Measurements from ENCODE around the gene LRRC23. TPM values are rescaled to one million over a fixed set of nuclear protein-coding genes. Genes with fewer than 3 reads are reported as not detected.
A peak's percentile ranks its signal among the peaks of the same experiment; 100 is the strongest.

LRRC23 gene
- total and polyA plus RNA-seq, 8 donors = 5.3 to 20.4 (median 9.0) TPM; not detected in 1

DNA sequence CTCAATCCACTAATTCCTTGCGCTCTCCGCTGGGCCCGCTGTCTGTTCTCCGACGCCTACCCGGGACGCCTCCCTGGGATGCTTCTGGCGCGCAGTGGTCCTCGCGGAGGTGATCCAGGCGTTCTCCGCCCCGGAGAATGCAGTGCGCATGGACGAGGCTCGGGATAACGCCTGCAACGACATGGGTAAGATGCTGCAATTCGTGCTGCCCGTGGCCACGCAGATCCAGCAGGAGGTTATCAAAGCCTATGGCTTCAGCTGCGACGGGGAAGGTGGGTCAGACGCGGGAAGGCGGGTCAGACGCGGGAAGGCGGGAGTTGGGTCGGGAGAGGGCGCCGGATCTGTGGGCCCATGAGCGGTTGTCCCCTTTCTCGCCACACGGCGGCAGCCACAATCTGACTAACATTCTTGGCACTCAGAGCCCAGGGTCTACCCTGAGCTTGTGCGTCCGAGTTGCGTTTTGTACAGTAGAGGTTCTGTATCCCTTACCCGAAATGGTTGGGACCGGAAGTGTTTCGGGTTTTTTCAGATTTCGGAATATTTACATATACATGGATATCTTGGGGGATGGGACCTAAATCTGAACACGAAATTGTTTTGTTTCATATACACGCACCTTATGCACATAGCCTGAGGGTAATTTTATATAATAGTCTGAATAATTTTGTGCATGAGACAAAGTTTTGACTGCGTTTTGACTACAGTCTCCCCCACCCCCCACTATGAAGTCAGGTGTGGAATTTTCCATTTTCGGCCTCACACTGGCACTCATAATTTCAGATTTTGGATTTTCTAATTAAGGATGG, 40.0 kb downstream of the LRRC23 start:
- H3K27ac ChIP-seq = peak overlapping the region; percentile 91 to 99 (median 97)
- H3K4me1 ChIP-seq = peaks cover 27 to 82% (median 56%) of the 10 kb centered on the region in 4 donors
- peak overlapping the region; percentile 56 to 68 (median 62) for H3K4me3 ChIP-seq
- intact Hi-C loops (cut with DNase I; ENCODE audit: low total_unique reads) = loop anchor here (10.0 kb wide), 1 partner anchor 170 kb away; no protein-coding TSS in a partner anchor
- no peaks in the 10 kb centered on the region for H3K9me3 ChIP-seq
- 1 to 2% (median 2%) methylated on average over 32 to 48 of the region's 48 CpGs for WGBS, 5 donors
- peaks cover 13 to 34% (median 31%) of the 10 kb centered on the region in 4 donors for H3K36me3 ChIP-seq
- no peaks in the 10 kb centered on the region for H3K27me3 ChIP-seq
- peak; percentile 95 to 97 for DNase-seq
- TF ChIP-seq POLR2AphosphoS5 (IDR thresholded peaks at IDR 0.05) (peak; percentile 74 to 90 (median 85)), POLR2A (IDR thresholded peaks at IDR 0.05) (peak in 1 of 4 donors; percentile 52), EP300 (IDR thresholded peaks at IDR 0.05) (no peak), CTCF (IDR thresholded peaks at IDR 0.05) (peak in 6 of 7 experiments; percentile 80 to 96 (median 88))

- WGBS, 5 donors = 36 to 59% (median 48%) methylated on average over 10 to 11 of the region's 11 CpGs
- Histone ChIP-seq H3K36me3 (peaks cover 13 to 24% (median 22%) of the 10 kb centered on the region in 4 donors), H3K27ac (peak overlapping the region; percentile 90 to 99 (median 97)), H3K4me3 (peak overlapping the region; percentile 39 to 64 (median 52)), H3K27me3 (no peaks in the 10 kb centered on the region), H3K4me1 (peaks cover 27 to 82% (median 54%) of the 10 kb centered on the region in 4 donors), H3K9me3 (no peaks in the 10 kb centered on the region)
- TF ChIP-seq POLR2A (IDR thresholded peaks at IDR 0.05) (no peak), CTCF (IDR thresholded peaks at IDR 0.05) (no peak), EP300 (IDR thresholded peaks at IDR 0.05) (no peak), POLR2AphosphoS5 (IDR thresholded peaks at IDR 0.05) (no peak)
- no peak for DNase-seq
- intact Hi-C loops (cut with DNase I; ENCODE audit: low total_unique reads) = loop anchor here (10.0 kb wide), 1 partner anchor 169 kb away; no protein-coding TSS in a partner anchor
Measured at GRCh38 chr12:6945613-6946012, 41.0 kb downstream of the LRRC23 start.

DNA sequence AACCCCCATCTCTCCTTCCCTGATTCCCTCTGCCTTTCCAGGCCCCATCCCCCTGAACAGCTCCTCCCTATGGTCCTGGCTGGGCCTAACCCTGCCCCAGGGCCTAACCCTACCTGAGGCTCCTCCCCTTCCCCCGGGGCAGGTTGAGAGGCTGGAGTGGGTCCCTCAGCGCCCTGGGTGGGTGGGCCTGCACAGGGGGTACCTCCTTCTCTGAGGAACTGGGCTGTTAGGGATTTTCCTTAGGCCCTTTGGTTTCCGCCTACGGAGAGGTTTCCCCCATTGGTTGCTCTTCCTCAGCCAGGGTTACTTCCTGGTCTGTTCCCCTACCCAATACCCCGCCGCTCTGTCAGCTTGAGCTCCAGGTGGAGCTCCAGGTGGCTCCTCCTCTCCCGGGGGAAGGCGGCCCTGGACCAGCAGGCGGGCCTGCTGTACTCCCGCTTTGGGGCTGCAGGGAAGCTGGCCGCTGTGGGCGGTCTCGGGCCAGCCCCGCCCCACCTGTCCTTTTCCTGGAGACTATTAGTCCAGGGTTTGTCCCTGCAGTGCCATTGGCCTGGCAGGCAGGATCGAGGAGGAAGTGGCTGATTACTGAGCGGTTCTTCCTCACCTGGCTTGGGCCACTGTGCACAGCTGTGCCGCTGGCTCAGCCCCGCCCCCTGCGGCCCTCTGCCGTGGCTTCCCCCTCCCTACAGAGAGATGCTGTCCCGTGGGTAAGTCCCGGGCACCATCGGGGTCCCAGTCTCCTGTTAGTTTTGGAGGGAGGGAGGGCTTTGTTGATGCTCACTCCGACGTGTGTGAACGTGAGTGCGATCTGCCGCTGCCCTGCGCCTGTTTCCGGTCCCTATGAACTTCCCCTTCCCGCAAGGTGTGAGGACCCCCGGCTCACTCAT, 41.7 kb downstream of the LRRC23 start:
- H3K36me3 ChIP-seq = peaks cover 6 to 17% (median 15%) of the 10 kb centered on the region in 4 donors
- intact Hi-C loops (cut with DNase I; ENCODE audit: low total_unique reads) = loop anchor here (10.0 kb wide), 1 partner anchor 169 kb away; no protein-coding TSS in a partner anchor
- TF ChIP-seq POLR2A (IDR thresholded peaks at IDR 0.05) (peak in 2 of 4 donors; percentile 69 to 70), CTCF (IDR thresholded peaks at IDR 0.05) (peak in 2 of 7 experiments; percentile 9 to 45), EP300 (IDR thresholded peaks at IDR 0.05) (no peak), POLR2AphosphoS5 (IDR thresholded peaks at IDR 0.05) (peak; percentile 42 to 98 (median 98))
- H3K9me3 ChIP-seq = no peaks in the 10 kb centered on the region
- H3K27ac ChIP-seq = peak overlapping the region; percentile 90 to 99 (median 97)
- peak overlapping the region; percentile 33 to 64 (median 42) for H3K4me3 ChIP-seq
- peaks cover 27 to 82% (median 52%) of the 10 kb centered on the region in 4 donors for H3K4me1 ChIP-seq
- 6 to 21% (median 13%) methylated on average over 30 to 32 of the region's 32 CpGs for WGBS, 5 donors
- H3K27me3 ChIP-seq = no peaks in the 10 kb centered on the region
- DNase-seq = peak; percentile 97
